GM18873 (cell line): ENCODE measurements around the gene FHL1.
"Not testable (repeated sequence)": the region's sequence is repeated elsewhere in the genome, so short reads cannot be mapped to it uniquely, and the experiment has no call there.

Experiments used
- ATAC-seq: cut with Tn5 transposase; IDR thresholded peaks from one replicate; pipeline ENCODE4 v1.9.1; 2021; ENCODE audit warnings: mild to moderate bottlenecking, moderate library complexity, moderate number of reproducible peaks; ENCODE audit not compliant: unreplicated experiment, low FRiP score

Gene FHL1

GRCh38 chrX:136146614-136147314 is 569 bp upstream of the FHL1 start:
- ATAC-seq: no peak

GRCh38 chrX:136147976-136148375 is 643 bp downstream of the FHL1 start:
- no peak for ATAC-seq

- ATAC-seq: no peak
Measured at GRCh38 chrX:136148391-136148790, 1.1 kb downstream of the FHL1 start.

- ATAC-seq: no peak
Measured at GRCh38 chrX:136154998-136155397, 7.7 kb downstream of the FHL1 start.

GRCh38 chrX:136156560-136157117 is 9.3 kb downstream of the FHL1 start:
- no peak for ATAC-seq

- no peak for ATAC-seq
Measured at GRCh38 chrX:136157187-136157586, 9.9 kb downstream of the FHL1 start.

- ATAC-seq: no peak
Measured at GRCh38 chrX:136158685-136159084, 11.4 kb downstream of the FHL1 start.

GRCh38 chrX:136159611-136160025 is 12.3 kb downstream of the FHL1 start:
- no peak for ATAC-seq

- no peak for ATAC-seq
Measured at GRCh38 chrX:136162827-136163570, 15.7 kb downstream of the FHL1 start.

GRCh38 chrX:136163689-136164088 is 16.4 kb downstream of the FHL1 start:
- no peak for ATAC-seq

- no peak for ATAC-seq
Measured at GRCh38 chrX:136165406-136165805, 18.1 kb downstream of the FHL1 start.

- ATAC-seq: no peak
Measured at GRCh38 chrX:136166221-136166855, 19.0 kb downstream of the FHL1 start.

GRCh38 chrX:136167989-136168388 is 20.7 kb downstream of the FHL1 start:
- ATAC-seq: not testable (repeated sequence)

GRCh38 chrX:136168929-136169735 is 21.8 kb downstream of the FHL1 start:
- no peak for ATAC-seq

GRCh38 chrX:136170139-136170800 is 22.9 kb downstream of the FHL1 start:
- no peak for ATAC-seq

- ATAC-seq: no peak
Measured at GRCh38 chrX:136171420-136171819, 24.1 kb downstream of the FHL1 start.

- ATAC-seq: no peak
Measured at GRCh38 chrX:136176399-136176825, 29.1 kb downstream of the FHL1 start.

- ATAC-seq: no peak
Measured at GRCh38 chrX:136179133-136179532, 31.8 kb downstream of the FHL1 start.

GRCh38 chrX:136182414-136182813 is 35.1 kb downstream of the FHL1 start:
- ATAC-seq: no peak

GRCh38 chrX:136183172-136183571 is 35.8 kb downstream of the FHL1 start:
- ATAC-seq: no peak
